ENCODE data around the gene HIBCH. TPM values are rescaled to one million over a fixed set of nuclear protein-coding genes. Genes with fewer than 3 reads are reported as not detected.

HIBCH gene
- total and polyA plus RNA-seq, 9 of the 15 experiments (the other 6 are each of a cell fraction or from before 2014, with no cell fraction given): 17.0 to 65.4 (median 28.3) TPM

GRCh38 chr2:190216829-190217228 is 102.8 kb downstream of the HIBCH start:
- ATAC-seq (peak; percentile 16; the same call in 2 of the 3 replicates), FAIRE-seq (no peak), DNase-seq (ENCODE audit: extremely low read depth in 1 of 4, low spot score in 3 of 4) (peak; percentile 10 to 38 (median 18))
- no peak overlapping the region for H3K4me3 ChIP-seq
- H3K27me3 ChIP-seq (ENCODE audit: control insufficient read depth in 2 of 2, insufficient read depth in 2 of 2, low read length in 2 of 2): no peaks in the 10 kb centered on the region
- intact Hi-C loops (cut with micrococcal nuclease): no loop called here
- peaks cover 14% of the 10 kb centered on the region; the same call in 2 of the 3 replicates for H3K36me3 ChIP-seq (ENCODE audit: control insufficient read depth, insufficient read depth, low read length)
- CTCF ChIA-PET (ENCODE audit: low intra/inter-chr PET ratio): no interaction called here
- H3K4me1 ChIP-seq (replicated peaks in 1 of 2; ENCODE audit: control insufficient read depth in 2 of 2, insufficient read depth in 2 of 2, low read length in 2 of 2): peaks cover 7 to 18% of the 10 kb centered on the region in 2 experiments; a peak in 3 of 5 replicates
- H3K9me1 ChIP-seq (ENCODE audit: control insufficient read depth, insufficient read depth, low read length): no peaks in the 10 kb centered on the region
- H3K4me2 ChIP-seq (ENCODE audit: insufficient read depth, low read length): no peak overlapping the region
- no peaks in the 10 kb centered on the region for H3K9me3 ChIP-seq (replicated peaks; ENCODE audit: control insufficient read depth, insufficient read depth, low read depth, low read length)
- no peaks in the 10 kb centered on the region for H3K79me2 ChIP-seq (ENCODE audit: control insufficient read depth, insufficient read depth, low read length)
- H3K27ac ChIP-seq (ENCODE audit: extremely low read depth, low read depth, low read length): no peak overlapping the region
- in situ Hi-C loops (cut with MboI): no loop called here
- WGBS (ENCODE audit: insufficient coverage, low coverage, missing lambda C conversion rate): 44% methylated on average over 2 of the region's 3 CpGs
- POLR2A ChIA-PET: interaction anchor here (0.5 to 0.8 kb wide), 2 partner anchors 124 to 556 kb away, joined by 3 read pairs; no protein-coding TSS in a partner anchor
- H2AFZ ChIP-seq (ENCODE audit: low read depth, low read length): no peak overlapping the region
- H4K20me1 ChIP-seq (replicated peaks; ENCODE audit: control insufficient read depth, insufficient read depth, low read length): no peaks in the 10 kb centered on the region
- BruUV-seq (replicated peaks): no TSS peak
- H3K9ac ChIP-seq (ENCODE audit: insufficient read depth in 1 of 2, low read depth in 2 of 2, low read length in 2 of 2): no peak overlapping the region
- no peak for TF ChIP-seq ZNF239 (CRISPR knock-in tag; IDR thresholded peaks at IDR 0.05)
- TF ChIP-seq ZNF133 (CRISPR knock-in tag; IDR thresholded peaks at IDR 0.05): no peak
- peak; percentile 40; the same call in 1 of the 2 replicates for TF ChIP-seq SPI1 (IDR thresholded peaks at IDR 0.05; ENCODE audit: borderline replicate concordance, low read depth, low read length)
- TF ChIP-seq SIN3A (IDR thresholded peaks at IDR 0.05; ENCODE audit: borderline replicate concordance in 2 of 2, control insufficient read depth in 1 of 2, low read depth in 2 of 2, low read length in 2 of 2): no peak
- no peak for TF ChIP-seq NFATC3 (IDR thresholded peaks at IDR 0.05)
- TF ChIP-seq E2F3 (CRISPR knock-in tag; IDR thresholded peaks at IDR 0.05): no peak
- TF ChIP-seq ZNF592 (IDR thresholded peaks at IDR 0.05): no peak
- TF ChIP-seq ZBTB17 (CRISPR knock-in tag; IDR thresholded peaks at IDR 0.05): no peak
- no peak for TF ChIP-seq ZNF561 (CRISPR knock-in tag; conservative IDR thresholded peaks at IDR 0.05)
- peak; percentile 44; the same call in 1 of the 2 replicates for TF ChIP-seq TFAP4 (CRISPR knock-in tag; IDR thresholded peaks at IDR 0.05; ENCODE audit: borderline replicate concordance)
- no peak for TF ChIP-seq CHAMP1 (IDR thresholded peaks at IDR 0.05)
- TF ChIP-seq TEAD4 (IDR thresholded peaks at IDR 0.05; ENCODE audit: low read length): no peak
- no peak for TF ChIP-seq TEAD4 (CRISPR knock-in tag; IDR thresholded peaks at IDR 0.05; ENCODE audit: borderline replicate concordance)
- no peak for TF ChIP-seq TBP (optimal IDR thresholded peaks at IDR 0.05; ENCODE audit: low read depth, low read length)
- peak; percentile 98 for TF ChIP-seq NFIC (IDR thresholded peaks at IDR 0.05)
- TF ChIP-seq NFIX (CRISPR knock-in tag; IDR thresholded peaks at IDR 0.05; ENCODE audit: low read depth): peak; percentile 66
- TF ChIP-seq ZC3H4 (CRISPR knock-in tag; IDR thresholded peaks at IDR 0.05; ENCODE audit: borderline replicate concordance): no peak

Data from K562 (cell line).